GM18519 (cell line): ENCODE results near the gene RIN3.

Source experiments
- ATAC-seq: cut with Tn5 transposase; IDR thresholded peaks from one replicate; pipeline ENCODE4 v1.9.1; 2021; ENCODE audit warnings: mild to moderate bottlenecking, moderate library complexity; ENCODE audit not compliant: unreplicated experiment, low FRiP score

The RIN3 gene

GRCh38 chr14:92731622-92732115 lies 218.1 kb downstream of the RIN3 start:
- no peak for ATAC-seq

DNA sequence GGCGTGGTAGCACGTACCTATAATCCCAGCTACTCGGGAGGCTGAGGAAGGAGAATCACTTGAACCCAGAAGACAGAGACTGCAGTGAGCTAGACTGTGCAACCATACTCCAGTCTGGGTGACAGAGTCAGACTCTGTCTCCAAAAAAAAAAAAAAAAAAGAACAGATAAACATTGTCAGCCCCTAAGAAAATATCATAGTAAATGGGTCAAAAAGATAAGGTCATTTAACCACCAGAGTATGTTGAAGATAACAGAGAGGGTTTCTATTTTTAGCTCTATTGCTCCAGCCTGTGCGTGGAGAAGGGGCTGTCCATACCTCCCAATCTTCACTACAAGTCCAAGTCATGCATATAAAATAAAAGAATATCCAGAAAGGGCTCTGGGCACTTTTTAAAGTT lies 219.4 kb downstream of the RIN3 start:
- ATAC-seq, result no peak

DNA sequence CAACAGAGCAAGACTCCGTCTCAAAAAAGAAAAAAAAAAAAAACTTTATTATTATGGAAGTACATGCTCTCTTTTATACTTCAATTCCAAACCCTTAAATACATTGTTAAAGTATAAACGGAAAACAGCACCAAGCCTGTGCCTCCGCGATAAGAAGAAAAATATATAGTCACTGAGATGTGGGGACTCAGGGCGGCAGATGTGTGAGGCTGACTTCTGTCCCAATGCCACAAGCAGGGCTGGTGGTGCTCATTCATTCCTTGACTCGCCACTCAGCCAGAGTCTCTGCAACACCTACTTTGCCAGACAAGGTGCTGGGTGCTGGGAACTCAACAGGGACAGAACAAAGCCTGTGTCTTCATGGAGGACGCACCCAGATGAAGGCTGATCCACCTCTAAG lies 221.0 kb downstream of the RIN3 start:
- ATAC-seq, result no peak

- ATAC-seq, result no peak
These were observed 221.8 kb downstream of the RIN3 start for GRCh38 chr14:92735344-92735743.

DNA sequence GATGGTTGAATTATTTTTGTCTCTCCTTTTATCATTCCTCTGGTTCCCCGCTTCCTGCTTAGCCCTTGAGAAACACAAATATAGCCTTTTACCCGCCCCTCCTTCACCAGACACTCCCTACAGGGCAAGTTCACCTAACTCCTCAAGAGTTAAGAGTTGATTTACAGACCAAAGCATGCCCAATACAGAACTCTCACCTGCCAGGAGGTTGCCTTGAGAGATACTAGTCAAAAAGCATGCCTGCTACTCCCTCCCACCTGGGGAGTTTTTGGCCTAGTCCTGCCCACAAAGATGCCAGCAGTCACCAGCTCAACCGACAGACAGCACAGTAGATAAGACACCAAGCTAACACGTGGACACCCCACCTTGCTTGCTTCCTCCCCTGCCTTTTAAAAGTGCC lies 223.6 kb downstream of the RIN3 start:
- no peak for ATAC-seq

GRCh38 chr14:92737619-92738188 lies 224.1 kb downstream of the RIN3 start:
- ATAC-seq, result no peak
